GM06990 (cell line): ENCODE data around the gene YIPF3.

Experiments
- DNase-seq: peaks from one replicate; pipeline ENCODE4 v3.0.0-alpha.2; 2011; ENCODE audit not compliant: insufficient read length; ENCODE audit errors: extremely low read depth
- H3K27me3 ChIP-seq: replicated peaks from 2 replicates; pipeline ENCODE4 v1.6.0; 2011; ENCODE audit warnings: low read length; ENCODE audit not compliant: control insufficient read depth, insufficient read depth
- H3K36me3 ChIP-seq: 2 replicates; pipeline ENCODE4 v1.5.1; 2011; ENCODE audit warnings: low read length; ENCODE audit not compliant: control insufficient read depth, insufficient read depth
- H3K4me3 ChIP-seq: replicated peaks from 2 replicates; pipeline ENCODE4 v1.5.1; 2011; ENCODE audit warnings: low read depth, mild to moderate bottlenecking, control low read depth, low read length
- CTCF ChIP-seq: IDR thresholded peaks from 2 replicates; pipeline ENCODE4 v1.5.1; 2011; ENCODE audit warnings: low read length, control low read depth, mild to moderate bottlenecking, inconsistent platforms; ENCODE audit not compliant: insufficient read depth, poor library complexity, severe bottlenecking

Gene YIPF3

DNA sequence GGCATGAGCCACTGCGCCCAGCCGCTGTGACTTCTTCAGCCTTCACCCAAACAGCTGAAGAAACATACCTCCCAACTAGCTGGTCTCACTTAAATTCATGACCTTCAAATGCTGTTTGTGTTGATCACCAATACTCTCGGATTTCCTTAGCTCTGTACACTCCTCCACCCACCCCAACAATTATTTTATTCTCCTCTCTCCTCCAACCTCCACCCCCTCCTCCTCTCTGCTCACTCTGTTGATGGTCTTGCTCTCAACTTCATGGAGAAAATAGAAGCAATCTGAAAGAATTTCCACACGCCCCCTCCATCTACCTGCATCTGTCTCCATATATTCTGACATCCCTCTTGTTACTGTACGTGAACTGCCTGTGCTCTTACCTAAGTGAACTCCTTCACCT is 54.8 kb downstream of the YIPF3 start:
- no peak for DNase-seq
- no peak for TF ChIP-seq CTCF
- Histone ChIP-seq H3K27me3 (no peaks in the 10 kb centered on the region), H3K36me3 (no peaks in the 10 kb centered on the region), H3K4me3 (no peak overlapping the region)
